ENCODE results near the gene TIMM44. TPM values are rescaled to one million over a fixed set of nuclear protein-coding genes. Genes with fewer than 3 reads are reported as not detected.

Gene TIMM44
- total RNA-seq, 1 donor from 2014 or later = 68.8 TPM

DNA sequence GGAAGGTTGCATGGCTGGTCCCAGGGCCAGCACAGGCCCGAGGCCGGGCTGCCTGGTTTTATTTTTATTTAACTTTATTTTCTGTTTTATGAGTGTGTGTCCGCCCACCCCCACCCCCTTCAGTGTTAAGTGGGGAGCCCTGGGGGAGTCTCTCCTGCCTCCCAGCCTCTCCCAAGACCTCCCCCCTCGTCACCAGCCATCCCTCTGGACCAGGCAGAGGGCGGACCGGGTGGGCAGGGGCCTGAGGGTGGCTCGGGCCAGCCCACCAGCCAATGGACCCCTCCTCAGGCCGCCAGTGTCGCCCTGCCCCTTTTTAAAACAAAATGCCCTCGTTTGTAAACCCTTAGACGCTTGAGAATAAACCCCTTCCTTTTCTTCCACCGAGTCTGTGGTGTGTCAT lies 29.4 kb downstream of the TIMM44 start:
- DNase-seq = no peak

DNA sequence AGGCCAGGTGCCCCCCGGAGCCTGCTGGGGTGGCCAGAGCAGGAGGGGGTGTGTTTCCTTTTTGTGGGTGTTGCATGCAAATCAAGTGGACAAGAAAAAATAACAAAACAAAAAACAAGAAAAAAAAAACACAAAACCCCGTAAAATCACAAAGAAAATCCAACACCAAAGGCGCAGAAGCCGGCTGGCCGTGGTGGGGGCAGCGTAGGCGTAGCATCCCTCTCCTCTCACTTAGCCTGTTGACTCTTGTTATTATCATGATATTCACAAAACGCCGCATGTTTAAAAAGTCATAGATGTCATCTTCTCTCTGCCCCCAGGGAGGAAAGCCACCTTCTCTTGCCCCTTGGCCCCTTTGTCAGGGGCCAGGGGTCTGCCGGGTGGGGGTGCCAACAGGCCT lies 29.8 kb downstream of the TIMM44 start:
- DNase-seq = no peak

GRCh38 chr19:7912697-7913564 lies 30.5 kb downstream of the TIMM44 start:
- no peak for DNase-seq

GRCh38 chr19:7912144-7912696 lies 31.2 kb downstream of the TIMM44 start:
- no peak for DNase-seq

GRCh38 chr19:7911508-7912143 lies 31.8 kb downstream of the TIMM44 start:
- no peak for DNase-seq

GRCh38 chr19:7910321-7911161 lies 32.9 kb downstream of the TIMM44 start:
- DNase-seq = no peak

DNA sequence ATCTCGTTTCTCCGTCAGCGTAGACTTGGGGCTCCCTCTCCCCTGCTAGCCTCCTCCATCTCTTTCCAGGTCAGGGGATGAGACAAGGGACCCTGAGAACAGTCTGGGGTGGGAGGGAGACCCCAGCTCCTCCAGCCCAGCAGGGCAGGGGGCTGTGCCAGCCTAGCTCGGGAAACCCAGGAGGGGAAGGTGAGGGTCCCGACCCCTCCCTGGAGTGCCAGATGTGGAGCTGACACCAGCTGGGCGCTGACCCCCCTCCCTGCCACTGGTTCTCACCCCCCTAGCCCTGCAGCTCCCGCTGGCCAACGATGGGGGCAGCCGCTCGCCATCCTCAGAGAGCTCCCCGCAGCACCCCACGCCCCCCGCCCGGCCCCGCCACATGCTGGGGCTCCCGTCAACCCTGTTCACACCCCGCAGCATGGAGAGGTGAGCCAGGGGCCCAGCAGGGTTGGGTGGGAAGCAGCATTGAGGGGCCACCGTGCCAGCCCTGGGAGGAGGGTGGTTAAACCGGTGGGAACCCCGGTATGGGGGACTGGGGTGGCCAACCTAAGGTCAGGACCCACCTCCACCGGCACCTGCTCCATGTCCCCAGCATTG lies 33.9 kb downstream of the TIMM44 start:
- no peak for DNase-seq

DNA sequence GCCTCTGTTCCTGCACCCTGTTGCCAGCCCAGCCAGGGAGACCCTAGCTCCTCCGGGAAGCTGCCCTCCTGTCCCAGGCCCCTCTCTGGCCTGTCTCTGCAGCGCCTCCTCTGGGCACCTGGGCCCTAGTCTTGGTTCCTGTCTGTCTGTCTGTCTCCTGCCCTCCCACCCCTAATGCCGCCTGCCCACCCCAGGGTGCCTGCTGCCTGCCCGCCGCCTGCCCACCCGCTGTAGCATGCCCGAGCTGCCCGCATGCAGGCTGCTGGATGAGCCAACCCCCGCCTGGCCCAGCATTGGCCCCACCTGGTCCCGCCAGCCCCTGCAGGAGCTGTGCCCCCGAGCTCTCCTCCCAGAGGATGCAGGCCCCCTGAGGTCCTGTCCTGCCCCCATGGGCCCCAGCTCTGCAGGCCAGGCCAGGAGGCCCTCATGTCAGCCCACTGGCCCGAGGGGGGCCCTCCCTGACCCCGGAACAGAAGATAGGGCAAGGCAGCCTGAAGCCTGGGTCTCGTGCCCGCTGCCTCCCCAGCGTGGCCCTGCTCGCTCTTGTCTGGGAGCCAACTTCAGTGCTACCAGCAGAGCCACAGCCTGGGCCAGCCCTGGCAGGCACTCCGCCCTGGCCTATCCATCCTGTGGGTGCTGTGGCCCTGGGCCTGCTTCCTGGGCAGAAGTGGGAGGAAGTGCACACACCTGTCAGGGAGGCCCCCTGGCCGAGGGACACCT lies 34.6 kb downstream of the TIMM44 start:
- no peak for DNase-seq

GRCh38 chr19:7908078-7908699 lies 35.3 kb downstream of the TIMM44 start:
- no peak for DNase-seq

DNA sequence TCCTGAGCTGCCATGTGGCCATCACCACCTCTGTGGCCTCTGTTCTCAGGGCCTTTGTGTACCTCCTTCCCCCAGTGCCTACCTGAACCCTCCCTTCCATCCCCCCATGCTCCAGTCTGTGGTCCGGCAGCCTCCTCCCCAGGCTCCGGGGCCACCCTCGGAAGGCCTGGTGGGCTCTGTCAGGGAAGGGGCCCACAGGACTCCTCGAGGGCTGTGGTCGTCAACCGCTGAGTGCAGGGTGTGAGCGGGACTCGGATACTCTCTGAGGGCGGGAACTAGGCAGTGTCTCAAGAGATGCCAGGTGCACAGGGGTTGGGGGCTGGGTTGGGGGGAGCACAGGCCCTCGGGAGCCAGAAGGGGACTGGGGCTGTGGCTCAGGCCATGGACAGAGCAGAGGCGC lies 35.9 kb downstream of the TIMM44 start:
- no peak for DNase-seq

GRCh38 chr19:7907122-7907521 lies 36.3 kb downstream of the TIMM44 start:
- DNase-seq = no peak

DNA sequence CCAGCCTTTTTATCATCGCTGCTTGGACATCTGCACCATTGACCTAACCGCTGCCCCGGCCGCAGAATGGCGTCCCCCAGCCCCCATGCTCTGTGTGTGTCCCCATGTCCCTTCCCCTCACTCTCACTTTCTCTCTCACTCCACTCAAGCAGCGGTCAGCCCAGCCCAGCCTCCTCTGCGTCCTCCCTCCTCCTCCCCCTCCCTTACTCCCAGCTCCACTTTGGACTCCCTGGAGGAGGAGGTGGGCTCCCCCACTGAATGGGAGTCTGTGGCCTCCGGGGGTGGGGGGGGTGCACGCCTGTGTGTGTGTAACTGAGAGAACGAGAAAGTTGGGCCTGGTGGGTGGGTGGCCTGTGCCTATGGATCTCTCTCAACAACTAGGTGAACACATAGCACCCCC lies 37.6 kb downstream of the TIMM44 start:
- no peak for DNase-seq

- no peak for DNase-seq
Measured at GRCh38 chr19:7905268-7905667, 38.2 kb downstream of the TIMM44 start.

- DNase-seq = no peak
Measured at GRCh38 chr19:7904074-7905020, 39.1 kb downstream of the TIMM44 start.

GRCh38 chr19:7903244-7904073 lies 40.0 kb downstream of the TIMM44 start, which contains the start of gene MAP2K7:
Gene MAP2K7, plus strand, starts transcription at chr19:7903877. Its CDS starts 68 bp downstream, at chr19:7903945.
- peak; percentile 100 for DNase-seq

- DNase-seq = no peak
Measured at GRCh38 chr19:7902796-7903243, 40.6 kb downstream of the TIMM44 start.

GRCh38 chr19:7901337-7901736 lies 42.1 kb downstream of the TIMM44 start:
- no peak for DNase-seq

DNA sequence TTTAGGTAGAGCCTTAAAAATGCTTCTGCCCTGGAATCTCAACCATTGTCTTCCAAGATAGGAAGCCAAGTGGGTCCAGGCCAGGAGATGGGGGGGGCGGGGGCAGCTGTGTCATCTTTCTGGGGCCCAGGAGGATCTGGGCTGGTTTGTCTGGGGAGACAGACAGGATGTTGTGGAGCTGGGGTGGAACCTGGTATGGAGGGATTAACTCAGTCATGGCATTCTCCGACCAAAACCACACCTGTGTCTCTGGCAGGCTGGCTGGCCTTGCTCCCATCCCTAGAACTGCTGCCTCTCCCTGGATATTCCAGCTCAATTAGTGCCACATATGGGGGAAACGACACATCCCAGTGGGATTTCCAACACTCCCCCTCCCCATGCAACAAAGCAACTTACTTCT lies 42.5 kb downstream of the TIMM44 start:
- DNase-seq = no peak

Data from tongue (tissue), 2 donors.